Measurements from ENCODE around the gene THAP7. TPM values are rescaled to one million over a fixed set of nuclear protein-coding genes. Genes with fewer than 3 reads are reported as not detected.

The THAP7 gene
- total RNA-seq, 4 donors from 2014 or later: 38.5 to 49.0 (median 42.5) TPM

DNA sequence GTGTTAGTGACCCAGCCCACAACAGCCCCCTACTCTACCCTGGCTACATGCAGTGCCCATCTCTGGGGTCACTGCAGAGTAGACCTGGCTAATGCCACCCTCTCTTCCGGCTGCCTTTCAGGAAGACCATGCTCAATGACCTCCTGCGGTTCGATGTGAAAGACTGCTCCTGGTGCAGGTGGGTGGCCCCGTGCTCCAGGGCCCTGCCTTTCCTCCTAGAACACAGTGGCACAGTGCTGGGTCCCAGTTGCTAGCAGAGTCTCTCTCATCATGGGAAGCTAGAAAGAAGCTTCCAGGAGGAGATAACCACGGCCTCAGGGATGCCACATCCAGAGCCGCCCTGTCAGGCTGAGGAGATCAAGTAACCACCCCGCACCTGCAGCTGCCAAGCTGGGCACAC, 16.2 kb downstream of the THAP7 start:
- Histone ChIP-seq H3K27ac (no peak overlapping the region), H3K27me3 (no peaks in the 10 kb centered on the region), H3K36me3 (peaks cover 0 to 67% of the 10 kb centered on the region in 2 donors), H3K9me3 (no peaks in the 10 kb centered on the region), H3K4me3 (no peak overlapping the region), H3K4me1 (peaks cover 3 to 32% (median 21%) of the 10 kb centered on the region in 3 donors)
- no peak for TF ChIP-seq EP300 (IDR thresholded peaks at IDR 0.05)
- WGBS, 2 donors (ENCODE audit: low coverage in 1 of 2): no CpG with 5 or more reads among the region's 7 CpGs
- ATAC-seq: no peak

DNA sequence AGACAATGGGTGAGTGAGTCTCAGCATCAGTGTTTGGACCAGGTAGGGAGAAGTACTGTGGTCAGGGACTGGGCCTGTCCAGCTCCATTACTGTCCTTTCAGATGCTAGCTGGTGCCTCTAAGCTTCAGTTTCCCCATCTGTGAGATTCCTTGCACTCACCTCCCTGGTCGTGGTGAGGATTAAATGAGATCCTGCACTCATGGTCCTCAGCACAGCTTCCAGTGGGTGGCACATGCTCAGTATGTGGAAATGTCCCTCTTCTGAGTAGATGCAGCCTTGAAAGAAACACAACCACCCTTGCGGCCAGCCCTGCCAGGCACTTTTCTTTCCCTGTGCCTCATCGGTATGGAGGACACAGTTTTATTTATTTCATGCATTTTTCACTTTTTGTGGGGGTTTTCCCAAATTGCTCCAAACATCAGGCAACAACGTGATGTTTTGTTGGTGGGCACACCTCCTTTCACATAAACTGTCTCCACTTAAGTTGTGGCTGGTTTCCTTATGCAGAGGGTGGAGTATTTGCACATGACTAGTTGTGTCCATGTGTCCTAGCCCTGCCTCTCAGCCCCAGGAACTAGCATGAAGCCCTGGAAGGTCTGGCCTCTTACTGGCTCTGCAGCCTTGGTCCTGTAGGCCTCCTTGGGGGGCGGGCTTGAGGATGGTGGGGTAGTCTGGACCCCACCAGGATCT, 18.7 kb downstream of the THAP7 start:
- WGBS, 2 donors (ENCODE audit: low coverage in 1 of 2): 58 to 68% methylated on average over 4 of the region's 5 CpGs
- Histone ChIP-seq H3K4me1 (peaks cover 3 to 49% (median 32%) of the 10 kb centered on the region in 3 donors), H3K4me3 (peak overlapping the region; percentile 61 to 62), H3K9me3 (peaks cover 0 to 8% (median 0%) of the 10 kb centered on the region in 3 donors), H3K36me3 (peaks cover 0 to 43% of the 10 kb centered on the region in 2 donors), H3K27ac (peak overlapping the region in 2 of 4 donors; percentile 94 to 95), H3K27me3 (no peaks in the 10 kb centered on the region)
- no peak for ATAC-seq
- TF ChIP-seq EP300 (IDR thresholded peaks at IDR 0.05) (no peak), POLR2A (IDR thresholded peaks at IDR 0.05) (no peak)
- TF ChIP-seq, protein P1, sequence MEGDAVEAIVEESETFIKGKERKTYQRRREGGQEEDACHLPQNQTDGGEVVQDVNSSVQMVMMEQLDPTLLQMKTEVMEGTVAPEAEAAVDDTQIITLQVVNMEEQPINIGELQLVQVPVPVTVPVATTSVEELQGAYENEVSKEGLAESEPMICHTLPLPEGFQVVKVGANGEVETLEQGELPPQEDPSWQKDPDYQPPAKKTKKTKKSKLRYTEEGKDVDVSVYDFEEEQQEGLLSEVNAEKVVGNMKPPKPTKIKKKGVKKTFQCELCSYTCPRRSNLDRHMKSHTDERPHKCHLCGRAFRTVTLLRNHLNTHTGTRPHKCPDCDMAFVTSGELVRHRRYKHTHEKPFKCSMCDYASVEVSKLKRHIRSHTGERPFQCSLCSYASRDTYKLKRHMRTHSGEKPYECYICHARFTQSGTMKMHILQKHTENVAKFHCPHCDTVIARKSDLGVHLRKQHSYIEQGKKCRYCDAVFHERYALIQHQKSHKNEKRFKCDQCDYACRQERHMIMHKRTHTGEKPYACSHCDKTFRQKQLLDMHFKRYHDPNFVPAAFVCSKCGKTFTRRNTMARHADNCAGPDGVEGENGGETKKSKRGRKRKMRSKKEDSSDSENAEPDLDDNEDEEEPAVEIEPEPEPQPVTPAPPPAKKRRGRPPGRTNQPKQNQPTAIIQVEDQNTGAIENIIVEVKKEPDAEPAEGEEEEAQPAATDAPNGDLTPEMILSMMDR (IDR thresholded peaks at IDR 0.05): no peak

DNA sequence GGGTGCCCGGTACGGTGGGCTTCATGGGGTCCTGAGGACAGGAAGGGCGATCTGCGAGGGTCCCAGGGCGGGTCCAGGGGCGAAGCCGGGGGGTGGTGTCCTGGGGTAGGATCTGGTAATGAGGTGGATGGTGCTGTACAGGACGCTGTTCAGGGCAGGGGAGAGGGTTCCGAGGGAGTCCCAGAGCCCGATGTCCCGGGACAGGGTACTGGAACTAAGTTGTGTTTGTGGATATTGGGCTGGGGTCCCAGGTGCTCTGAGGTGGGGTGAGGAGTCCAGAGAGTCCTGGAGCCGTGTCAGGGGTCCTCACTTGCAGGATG, 19.4 kb downstream of the THAP7 start:
- H3K4me3 ChIP-seq: peak overlapping the region; percentile 61 to 62
- H3K4me1 ChIP-seq: peaks cover 3 to 49% (median 32%) of the 10 kb centered on the region in 3 donors
- H3K36me3 ChIP-seq: peaks cover 0 to 36% of the 10 kb centered on the region in 2 donors
- TF ChIP-seq POLR2A (IDR thresholded peaks at IDR 0.05) (no peak), POLR2AphosphoS5 (IDR thresholded peaks at IDR 0.05) (no peak), EP300 (IDR thresholded peaks at IDR 0.05) (no peak)
- TF ChIP-seq, protein P1 (IDR thresholded peaks at IDR 0.05): no peak
- no peaks in the 10 kb centered on the region for H3K27me3 ChIP-seq
- WGBS, 2 donors (ENCODE audit: low coverage in 1 of 2): 0% methylated on average over 3 of the region's 12 CpGs; no CpG with 5 or more reads in 1 of the 2 donors
- ATAC-seq: no peak
- H3K27ac ChIP-seq: peak overlapping the region; percentile 74 to 96 (median 94)
- H3K9me3 ChIP-seq: peaks cover 0 to 9% (median 0%) of the 10 kb centered on the region in 3 donors

DNA sequence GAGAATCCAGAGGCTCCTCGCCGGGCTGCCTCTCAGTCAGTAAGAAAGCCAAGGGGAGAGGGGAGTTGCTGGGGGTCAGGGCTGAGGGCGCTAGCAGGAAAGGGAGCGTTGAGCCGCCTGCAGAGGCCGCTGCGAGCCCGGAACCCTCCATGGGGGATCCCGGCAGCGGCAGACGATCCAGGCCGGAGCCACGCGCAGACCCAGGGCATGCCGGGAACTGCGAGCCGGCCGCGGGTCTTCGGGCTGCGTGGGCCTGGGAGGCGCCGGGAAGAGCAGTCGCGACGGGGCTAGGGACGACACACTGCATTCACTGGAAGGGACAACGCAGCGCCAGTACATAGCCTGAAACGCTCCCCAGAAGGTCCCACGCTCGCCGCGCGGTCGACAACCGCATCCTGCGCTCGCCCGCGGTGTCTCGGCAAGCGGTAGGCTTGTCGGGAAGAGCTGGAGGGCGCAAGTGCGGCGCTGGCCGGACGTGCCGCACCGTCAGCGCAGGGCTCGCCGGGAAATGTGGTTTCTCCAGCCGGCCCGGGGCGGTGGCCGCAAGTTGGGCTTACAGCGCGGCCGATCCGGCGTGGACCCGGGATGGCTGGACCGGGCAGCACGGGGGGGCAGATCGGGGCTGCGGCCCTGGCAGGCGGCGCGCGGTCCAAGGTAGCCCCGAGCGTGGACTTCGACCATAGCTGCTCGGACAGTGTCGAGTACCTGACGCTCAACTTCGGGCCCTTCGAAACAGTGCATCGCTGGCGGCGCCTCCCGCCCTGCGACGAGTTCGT, 19.9 kb downstream of the THAP7 start, which contains the start of gene LZTR1:
LZTR1 (plus strand) TSS at position 511 of the 776 bp plus-strand sequence; CDS start at position 586, 75 bp downstream.
- H3K4me1 ChIP-seq: peaks cover 3 to 49% (median 32%) of the 10 kb centered on the region in 3 donors
- H3K27me3 ChIP-seq: no peaks in the 10 kb centered on the region
- ATAC-seq: peak; percentile 92
- no CpG with 5 or more reads among the region's 87 CpGs for whole genome bisulfite sequencing, 2 donors (ENCODE audit: low coverage in 1 of 2)
- peak within 1 kb of the TSS; percentile 61 to 62 for H3K4me3 ChIP-seq
- peaks cover 0 to 9% (median 0%) of the 10 kb centered on the region in 3 donors for H3K9me3 ChIP-seq
- H3K27ac ChIP-seq: peak within 1 kb of the TSS; percentile 74 to 96 (median 94)
- peaks cover 0 to 31% of the 10 kb centered on the region in 2 donors for H3K36me3 ChIP-seq
- TF ChIP-seq EP300 (IDR thresholded peaks at IDR 0.05) (no peak), POLR2AphosphoS5 (IDR thresholded peaks at IDR 0.05) (peak; percentile 96), POLR2A (IDR thresholded peaks at IDR 0.05) (peak; percentile 94 to 96)
- TF ChIP-seq, protein P1 (IDR thresholded peaks at IDR 0.05): peak in 3 of 4 experiments; percentile 35 to 83 (median 54)

DNA sequence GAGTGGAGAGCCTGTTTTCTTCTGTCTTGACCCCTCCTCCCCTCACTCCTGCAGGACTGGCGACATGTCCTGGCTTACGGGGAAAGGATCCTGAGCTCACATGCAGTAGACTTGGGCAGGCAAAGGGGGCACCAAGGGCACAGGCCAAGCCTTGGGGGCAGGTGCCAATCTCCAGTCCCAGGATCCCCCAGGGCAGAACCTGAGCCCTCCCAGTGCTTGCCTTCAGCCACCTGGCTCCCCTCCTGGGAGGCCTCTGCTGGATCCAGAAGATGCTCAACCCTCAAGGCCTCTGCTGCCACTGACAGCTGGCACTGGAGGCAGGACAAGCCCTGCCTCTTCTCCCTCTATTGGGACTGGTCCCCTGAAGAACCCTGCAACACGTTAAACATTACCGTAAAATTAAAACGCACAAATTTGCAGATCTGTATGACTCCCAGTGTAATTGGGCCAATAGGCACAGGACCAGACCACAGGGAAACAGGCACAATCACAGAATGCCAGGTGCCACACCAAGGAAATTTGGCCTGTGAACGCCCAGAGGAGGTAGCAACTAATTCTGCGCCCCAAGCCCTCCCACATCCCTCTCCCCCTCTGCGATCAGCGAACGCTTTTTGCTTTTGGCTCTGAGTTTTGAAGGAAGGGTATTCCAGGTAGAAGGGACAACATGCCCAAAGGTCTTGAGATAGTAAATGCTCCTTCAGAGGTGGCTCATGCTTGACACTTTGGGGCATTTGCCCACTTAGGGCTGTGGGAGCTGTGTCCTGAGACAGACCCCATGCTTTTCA, 20.8 kb downstream of the THAP7 start:
- Histone ChIP-seq H3K36me3 (peaks cover 0 to 25% of the 10 kb centered on the region in 2 donors), H3K4me3 (peak overlapping the region; percentile 61 to 62), H3K4me1 (peaks cover 3 to 49% (median 32%) of the 10 kb centered on the region in 3 donors), H3K9me3 (peaks cover 0 to 9% (median 0%) of the 10 kb centered on the region in 3 donors), H3K27ac (peak overlapping the region; percentile 74 to 96 (median 94)), H3K27me3 (no peaks in the 10 kb centered on the region)
- TF ChIP-seq, protein P1 (IDR thresholded peaks at IDR 0.05): no peak
- TF ChIP-seq POLR2AphosphoS5 (IDR thresholded peaks at IDR 0.05): no peak
- TF ChIP-seq EP300 (IDR thresholded peaks at IDR 0.05): no peak
- no peak for TF ChIP-seq POLR2A (IDR thresholded peaks at IDR 0.05)
- no peak for ATAC-seq
- 60 to 64% methylated on average over 6 to 7 of the region's 10 CpGs for WGBS, 2 donors (ENCODE audit: low coverage in 1 of 2)
